Testis (tissue), 2 donors: ENCODE measurements around the gene SIGLEC9.

Experiments used
- CTCF ChIP-seq, 3 experiments: fragments of 450-650 bp in 2 of 3; fragments of 200-600 bp in 1 of 3; sonication (generic) in 1 of 3; IDR thresholded peaks; one replicate each; pipeline ENCODE4 v1.5.1; 2016 to 2019; ENCODE audit warnings: antibody characterized with exemption in 3 of 3, mild to moderate bottlenecking in 2 of 3, moderate library complexity in 1 of 3
- POLR2A ChIP-seq: fragments of 450-650 bp; IDR thresholded peaks from one replicate; pipeline ENCODE4 v1.6.1; 2017; ENCODE audit warnings: antibody characterized with exemption, mild to moderate bottlenecking, moderate library complexity

DNA sequence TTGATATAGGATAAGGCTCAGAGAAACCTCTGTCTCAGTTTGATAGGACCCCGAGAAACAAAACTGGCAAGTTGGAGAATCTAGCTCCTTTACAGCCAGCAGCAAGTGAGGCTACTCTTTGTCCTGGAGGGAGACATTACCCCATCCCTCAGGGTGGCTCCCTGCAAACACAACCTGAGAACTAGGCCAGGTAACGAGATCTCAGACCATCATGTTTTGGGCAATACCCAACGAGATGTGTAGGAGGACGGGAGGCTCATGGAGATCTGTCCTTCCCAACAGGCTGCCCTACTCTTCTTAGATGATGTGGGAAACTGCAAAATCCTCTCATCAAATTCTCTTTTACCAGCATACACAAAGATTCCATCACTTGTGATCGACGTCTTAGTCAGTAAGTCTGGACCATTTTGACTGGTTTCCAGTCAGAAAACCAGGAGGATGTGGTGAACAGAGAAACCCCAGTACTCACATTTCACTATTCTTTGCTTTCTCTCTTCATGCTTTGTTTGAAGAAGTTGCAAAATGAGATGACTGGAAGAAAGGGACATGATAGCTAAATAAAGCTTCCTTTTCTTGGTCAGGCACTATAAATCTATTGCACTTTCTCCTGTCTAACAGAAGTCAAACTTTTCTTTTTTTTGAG lies 10.5 kb upstream of the SIGLEC9 start:
- TF ChIP-seq CTCF (IDR thresholded peaks at IDR 0.05) (no peak), POLR2A (no peak)
